H9 (cell line): Measurements from ENCODE around the gene SNTG2. TPM values are rescaled to one million over a fixed set of nuclear protein-coding genes. Genes with fewer than 3 reads are reported as not detected.

Experiments used
- DNase-seq: peaks from one replicate; pipeline ENCODE4 v3.0.0-alpha.2; 2017
- H2AFZ ChIP-seq: one replicate; pipeline ENCODE4 v1.6.1; 2013; ENCODE audit warnings: mild to moderate bottlenecking, low read length, control low read depth, moderate library complexity
- H2AK5ac ChIP-seq: 2 replicates; pipeline ENCODE4 v1.6.1; 2013; ENCODE audit warnings: low read length, control low read depth, mixed read lengths; ENCODE audit not compliant: insufficient read length
- H2BK120ac ChIP-seq: one replicate; pipeline ENCODE4 v1.6.1; 2013; ENCODE audit warnings: low read depth, mild to moderate bottlenecking, low read length, control low read depth, inconsistent platforms; ENCODE audit not compliant: poor library complexity, severe bottlenecking
- H2BK12ac ChIP-seq: 2 replicates; pipeline ENCODE4 v1.6.1; 2013; ENCODE audit warnings: low read length, control low read depth, mixed read lengths, low read depth; ENCODE audit not compliant: insufficient read length
- H2BK15ac ChIP-seq: 2 replicates; pipeline ENCODE4 v1.6.1; 2013; ENCODE audit warnings: low read depth, low read length, control low read depth
- H2BK20ac ChIP-seq: one replicate; pipeline ENCODE4 v1.6.1; 2013; ENCODE audit warnings: low read depth, mild to moderate bottlenecking, low read length, control low read depth, inconsistent platforms; ENCODE audit not compliant: poor library complexity, severe bottlenecking
- H2BK5ac ChIP-seq: 2 replicates; pipeline ENCODE4 v1.6.1; 2013; ENCODE audit warnings: low read length, control low read depth, mixed read lengths; ENCODE audit not compliant: insufficient read length
- H3K14ac ChIP-seq: 2 replicates; pipeline ENCODE4 v1.6.1; 2013; ENCODE audit warnings: low read length, control low read depth; ENCODE audit not compliant: insufficient read depth
- H3K18ac ChIP-seq: 2 replicates; pipeline ENCODE4 v1.6.1; 2013; ENCODE audit warnings: low read depth, mild to moderate bottlenecking, mixed read lengths, low read length, control low read depth; ENCODE audit not compliant: insufficient read length
- H3K23ac ChIP-seq: 2 replicates; pipeline ENCODE4 v1.6.1; 2013; ENCODE audit warnings: low read length, control low read depth, mixed read lengths, low read depth; ENCODE audit not compliant: insufficient read length
- H3K23me2 ChIP-seq: 2 replicates; pipeline ENCODE4 v1.6.1; 2013; ENCODE audit warnings: low read depth, mild to moderate bottlenecking, mixed read lengths, low read length, control low read depth; ENCODE audit not compliant: insufficient read length, poor library complexity, severe bottlenecking
- H3K27ac ChIP-seq: 2 replicates; pipeline ENCODE4 v1.5.1; 2013; ENCODE audit warnings: low read length, control low read depth, mixed read lengths, low read depth; ENCODE audit not compliant: insufficient read length
- H3K27me3 ChIP-seq: 2 replicates; pipeline ENCODE4 v1.6.1; 2013; ENCODE audit warnings: low read length, control low read depth, inconsistent platforms; ENCODE audit not compliant: insufficient read depth
- H3K4ac ChIP-seq: 2 replicates; pipeline ENCODE4 v1.6.1; 2013; ENCODE audit warnings: low read depth, mild to moderate bottlenecking, control low read depth, inconsistent platforms, low read length, moderate library complexity
- H3K4me1 ChIP-seq: 2 replicates; pipeline ENCODE4 v1.6.1; 2013; ENCODE audit warnings: low read length, control low read depth, inconsistent platforms; ENCODE audit not compliant: insufficient read depth
- H3K4me2 ChIP-seq: 2 replicates; pipeline ENCODE4 v1.6.1; 2013; ENCODE audit warnings: low read length, control low read depth, mixed read lengths; ENCODE audit not compliant: insufficient read length, insufficient read depth
- H3K56ac ChIP-seq: 2 replicates; pipeline ENCODE4 v1.6.1; 2013; ENCODE audit warnings: low read depth, mild to moderate bottlenecking, mixed read lengths, low read length, control low read depth; ENCODE audit not compliant: insufficient read length
- H3K79me1 ChIP-seq: 2 replicates; pipeline ENCODE4 v1.6.1; 2013; ENCODE audit warnings: low read depth, mild to moderate bottlenecking, moderate library complexity, low read length, control low read depth, inconsistent platforms; ENCODE audit not compliant: insufficient read depth, poor library complexity, severe bottlenecking
- H3K79me2 ChIP-seq: 2 replicates; pipeline ENCODE4 v1.6.1; 2013; ENCODE audit warnings: low read length, control low read depth, inconsistent platforms; ENCODE audit not compliant: insufficient read depth
- H3K9ac ChIP-seq: 2 replicates; pipeline ENCODE4 v1.6.1; 2013; ENCODE audit warnings: low read length, control low read depth, mixed read lengths; ENCODE audit not compliant: insufficient read length; ENCODE audit errors: extremely low read depth
- H3K9me3 ChIP-seq: one replicate; pipeline ENCODE4 v1.6.1; 2013; ENCODE audit warnings: low read depth, low read length, inconsistent platforms; ENCODE audit not compliant: control insufficient read depth
- H3T11ph ChIP-seq: one replicate; pipeline ENCODE4 v1.6.1; 2013; ENCODE audit warnings: mild to moderate bottlenecking, low read length, control low read depth, inconsistent platforms
- H4K20me1 ChIP-seq: one replicate; pipeline ENCODE4 v1.6.1; 2013; ENCODE audit not compliant: control insufficient read depth, insufficient read length, insufficient read depth
- H4K5ac ChIP-seq: 2 replicates; pipeline ENCODE4 v1.6.1; 2013; ENCODE audit warnings: low read depth, mild to moderate bottlenecking, mixed read lengths, low read length, control low read depth; ENCODE audit not compliant: insufficient read length
- H4K8ac ChIP-seq: replicated peaks from 2 replicates; pipeline ENCODE4 v1.6.1; 2013; ENCODE audit warnings: low read length, control low read depth, mixed read lengths, low read depth; ENCODE audit not compliant: insufficient read length
- H4K91ac ChIP-seq: 2 replicates; pipeline ENCODE4 v1.6.1; 2013; ENCODE audit warnings: low read depth, mild to moderate bottlenecking, moderate library complexity, mixed read lengths, low read length, control low read depth; ENCODE audit not compliant: insufficient read length
- H3K27ac Mint-ChIP-seq, 3 experiments: 2 replicates in 2 of 3; 3 replicates in 1 of 3; pipeline ENCODE4 v1.8.0; 2020 to 2021; ENCODE audit warnings: mixed read lengths in 3 of 3, mild to moderate bottlenecking in 1 of 3, moderate library complexity in 1 of 3
- H3K27me3 Mint-ChIP-seq: 2 replicates; pipeline ENCODE4 v1.8.0; 2021; ENCODE audit warnings: low read depth, mild to moderate bottlenecking, moderate library complexity, mixed read lengths
- H3K36me3 Mint-ChIP-seq, 3 experiments: 2 replicates in 2 of 3; 3 replicates in 1 of 3; pipeline ENCODE4 v1.8.0; 2020 to 2021; ENCODE audit warnings: low read depth in 3 of 3, mixed read lengths in 3 of 3; ENCODE audit not compliant: insufficient read depth in 1 of 3
- H3K4me1 Mint-ChIP-seq, 2 experiments: 2 replicates each; pipeline ENCODE4 v1.8.0; 2020; ENCODE audit warnings: mixed read lengths in 2 of 2
- H3K4me3 Mint-ChIP-seq, 2 experiments: 2 replicates in 1 of 2; 3 replicates in 1 of 2; pipeline ENCODE4 v1.8.0; 2020 to 2021; ENCODE audit warnings: mild to moderate bottlenecking in 2 of 2, mixed read lengths in 2 of 2, moderate library complexity in 1 of 2
- H3K9me3 Mint-ChIP-seq, 2 experiments: 2 replicates in 1 of 2; 3 replicates in 1 of 2; pipeline ENCODE4 v1.8.0; 2020; ENCODE audit warnings: mild to moderate bottlenecking in 2 of 2, mixed read lengths in 2 of 2, moderate library complexity in 1 of 2
- CTCF ChIP-seq: fragments of 200-600 bp; sonication (generic); conservative IDR thresholded peaks from 3 replicates; pipeline ENCODE4 v1.8.0; 2021; ENCODE audit warnings: antibody characterized with exemption, mild to moderate bottlenecking
- WGBS: extraction: QIAGEN DNeasy Blood & Tissue Kit; methylation state at CpG from one replicate; pipeline ENCODE4 v1.1.7; 2013; ENCODE audit warnings: missing lambda C conversion rate, low lambda C conversion rate, mixed read lengths; ENCODE audit not compliant: insufficient read length; ENCODE audit errors: extremely low coverage; 5-methylcytosine and 5-hydroxymethylcytosine counted together
- total RNA-seq: library from RNA; stranded (reverse); gene quantifications from 2 replicates; pipeline ENCODE4 v1.2.1, GENCODE V29; 2021

SNTG2 gene
- total RNA-seq, 1 experiment from 2014 or later, result 13.2 TPM

GRCh38 chr2:1208522-1208921 lies 257.9 kb downstream of the SNTG2 start:
- Histone ChIP-seq H3K18ac (no peak overlapping the region), H3K79me1 (no peaks in the 10 kb centered on the region), H3K79me2 (no peaks in the 10 kb centered on the region), H3K27ac (no peak overlapping the region), H3K56ac (no peak overlapping the region), H3K23ac (no peak overlapping the region), H2BK5ac (no peak overlapping the region), H3K23me2 (no peaks in the 10 kb centered on the region), H3T11ph (no peak overlapping the region), H4K91ac (no peak overlapping the region), H2BK15ac (no peak overlapping the region), H4K20me1 (no peaks in the 10 kb centered on the region), H2BK12ac (no peak overlapping the region), H3K4me2 (no peak overlapping the region), H4K5ac (no peak overlapping the region), H3K27me3 (no peaks in the 10 kb centered on the region), H2AFZ (no peak overlapping the region), H2AK5ac (no peak overlapping the region), H4K8ac (no peak overlapping the region), H3K9ac (no peak overlapping the region), H3K14ac (no peak overlapping the region; the same call in 1 of the 2 replicates), H3K9me3 (no peaks in the 10 kb centered on the region), H3K4ac (no peak overlapping the region), H3K4me1 (no peaks in the 10 kb centered on the region), H2BK20ac (no peak overlapping the region), H2BK120ac (no peak overlapping the region)
- TF ChIP-seq CTCF, result no peak
- H3K27ac Mint-ChIP-seq, result peak overlapping the region in 1 of 3 experiments; percentile 55; a peak in 2 of 7 replicates
- WGBS, result no CpG with 5 or more reads among the region's 18 CpGs
- H3K4me1 Mint-ChIP-seq, result no peaks in the 10 kb centered on the region
- DNase-seq, result no peak
- H3K27me3 Mint-ChIP-seq, result no peaks in the 10 kb centered on the region
- peaks cover 22 to 44% (median 43%) of the 10 kb centered on the region in 3 experiments for H3K36me3 Mint-ChIP-seq
- peaks cover 9 to 21% of the 10 kb centered on the region in 2 experiments; a peak in 4 of 5 replicates for H3K9me3 Mint-ChIP-seq
- H3K4me3 Mint-ChIP-seq, result no peak overlapping the region
